H1 (cell line): Measurements from ENCODE around the gene DNAJA3. TPM values are rescaled to one million over a fixed set of nuclear protein-coding genes. Genes with fewer than 3 reads are reported as not detected.

Experiments used
- RBBP5 ChIP-seq: IDR thresholded peaks from 2 replicates; pipeline ENCODE4 v1.7.1; 2012; ENCODE audit warnings: low read depth, mild to moderate bottlenecking, inconsistent platforms, low read length, moderate library complexity, borderline replicate concordance
- polyA plus RNA-seq, 7 experiments: library from polyadenylated mRNA; depleted of rRNA in 3 of 7; stranded (reverse) in 5 of 7; unstranded in 2 of 7; fragments of >200 nt in 5 of 7; fragments of 200-250 nt in 2 of 7; gene quantifications; 1 replicate in 5 of 7; 2 replicates in 1 of 7; 4 replicates in 1 of 7; pipeline versions ENCODE4 v1.2.1 to v1.2.3, GENCODE V29; 2011 to 2013; ENCODE audit warnings: missing spikeins in 2 of 7, mixed read lengths in 2 of 7
- total RNA-seq: library from RNA; stranded (reverse); fragmentation: NEBNext Ultra II Directional; extraction: Animal tissue kit (Norgen Biotek cat#: 25700); gene quantifications from 2 replicates; pipeline ENCODE4 v1.2.1, GENCODE V29; 2021
- TF ChIP-seq, protein P1 (sequence below): fragments of 300-600 bp; sonication (generic); IDR thresholded peaks from 2 replicates; pipeline ENCODE4 v1.7.1; 2012; ENCODE audit warnings: low read length, moderate library complexity, mild to moderate bottlenecking, inconsistent platforms; ENCODE audit not compliant: insufficient replicate concordance

DNAJA3 gene
- total and polyA plus RNA-seq, 2 of the 8 experiments (the other 6 are each of a cell fraction or from before 2014, with no cell fraction given): 37.3 to 59.1 TPM

DNA sequence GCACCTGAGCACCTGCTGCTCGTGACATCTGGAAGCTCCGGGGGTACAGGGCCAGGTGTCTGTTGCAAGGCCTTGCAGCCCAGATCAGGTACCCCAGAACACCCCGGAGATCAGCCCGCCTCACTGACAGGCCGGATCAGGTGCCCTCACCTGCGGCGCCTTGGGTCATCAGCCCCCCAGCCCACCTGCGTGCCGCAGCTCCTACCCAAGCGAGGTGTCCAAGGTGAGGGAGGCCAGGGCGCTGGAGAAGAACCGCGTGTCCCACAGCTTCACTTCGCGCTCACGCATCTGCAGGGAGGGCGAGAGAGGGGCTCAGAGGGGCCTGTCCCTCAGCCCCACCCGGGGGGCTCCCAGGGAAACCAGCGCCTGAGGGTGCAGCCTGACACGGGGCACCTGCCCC, 37.9 kb upstream of the DNAJA3 start (continued):
- TF ChIP-seq RBBP5: no peak
- TF ChIP-seq, protein P1, sequence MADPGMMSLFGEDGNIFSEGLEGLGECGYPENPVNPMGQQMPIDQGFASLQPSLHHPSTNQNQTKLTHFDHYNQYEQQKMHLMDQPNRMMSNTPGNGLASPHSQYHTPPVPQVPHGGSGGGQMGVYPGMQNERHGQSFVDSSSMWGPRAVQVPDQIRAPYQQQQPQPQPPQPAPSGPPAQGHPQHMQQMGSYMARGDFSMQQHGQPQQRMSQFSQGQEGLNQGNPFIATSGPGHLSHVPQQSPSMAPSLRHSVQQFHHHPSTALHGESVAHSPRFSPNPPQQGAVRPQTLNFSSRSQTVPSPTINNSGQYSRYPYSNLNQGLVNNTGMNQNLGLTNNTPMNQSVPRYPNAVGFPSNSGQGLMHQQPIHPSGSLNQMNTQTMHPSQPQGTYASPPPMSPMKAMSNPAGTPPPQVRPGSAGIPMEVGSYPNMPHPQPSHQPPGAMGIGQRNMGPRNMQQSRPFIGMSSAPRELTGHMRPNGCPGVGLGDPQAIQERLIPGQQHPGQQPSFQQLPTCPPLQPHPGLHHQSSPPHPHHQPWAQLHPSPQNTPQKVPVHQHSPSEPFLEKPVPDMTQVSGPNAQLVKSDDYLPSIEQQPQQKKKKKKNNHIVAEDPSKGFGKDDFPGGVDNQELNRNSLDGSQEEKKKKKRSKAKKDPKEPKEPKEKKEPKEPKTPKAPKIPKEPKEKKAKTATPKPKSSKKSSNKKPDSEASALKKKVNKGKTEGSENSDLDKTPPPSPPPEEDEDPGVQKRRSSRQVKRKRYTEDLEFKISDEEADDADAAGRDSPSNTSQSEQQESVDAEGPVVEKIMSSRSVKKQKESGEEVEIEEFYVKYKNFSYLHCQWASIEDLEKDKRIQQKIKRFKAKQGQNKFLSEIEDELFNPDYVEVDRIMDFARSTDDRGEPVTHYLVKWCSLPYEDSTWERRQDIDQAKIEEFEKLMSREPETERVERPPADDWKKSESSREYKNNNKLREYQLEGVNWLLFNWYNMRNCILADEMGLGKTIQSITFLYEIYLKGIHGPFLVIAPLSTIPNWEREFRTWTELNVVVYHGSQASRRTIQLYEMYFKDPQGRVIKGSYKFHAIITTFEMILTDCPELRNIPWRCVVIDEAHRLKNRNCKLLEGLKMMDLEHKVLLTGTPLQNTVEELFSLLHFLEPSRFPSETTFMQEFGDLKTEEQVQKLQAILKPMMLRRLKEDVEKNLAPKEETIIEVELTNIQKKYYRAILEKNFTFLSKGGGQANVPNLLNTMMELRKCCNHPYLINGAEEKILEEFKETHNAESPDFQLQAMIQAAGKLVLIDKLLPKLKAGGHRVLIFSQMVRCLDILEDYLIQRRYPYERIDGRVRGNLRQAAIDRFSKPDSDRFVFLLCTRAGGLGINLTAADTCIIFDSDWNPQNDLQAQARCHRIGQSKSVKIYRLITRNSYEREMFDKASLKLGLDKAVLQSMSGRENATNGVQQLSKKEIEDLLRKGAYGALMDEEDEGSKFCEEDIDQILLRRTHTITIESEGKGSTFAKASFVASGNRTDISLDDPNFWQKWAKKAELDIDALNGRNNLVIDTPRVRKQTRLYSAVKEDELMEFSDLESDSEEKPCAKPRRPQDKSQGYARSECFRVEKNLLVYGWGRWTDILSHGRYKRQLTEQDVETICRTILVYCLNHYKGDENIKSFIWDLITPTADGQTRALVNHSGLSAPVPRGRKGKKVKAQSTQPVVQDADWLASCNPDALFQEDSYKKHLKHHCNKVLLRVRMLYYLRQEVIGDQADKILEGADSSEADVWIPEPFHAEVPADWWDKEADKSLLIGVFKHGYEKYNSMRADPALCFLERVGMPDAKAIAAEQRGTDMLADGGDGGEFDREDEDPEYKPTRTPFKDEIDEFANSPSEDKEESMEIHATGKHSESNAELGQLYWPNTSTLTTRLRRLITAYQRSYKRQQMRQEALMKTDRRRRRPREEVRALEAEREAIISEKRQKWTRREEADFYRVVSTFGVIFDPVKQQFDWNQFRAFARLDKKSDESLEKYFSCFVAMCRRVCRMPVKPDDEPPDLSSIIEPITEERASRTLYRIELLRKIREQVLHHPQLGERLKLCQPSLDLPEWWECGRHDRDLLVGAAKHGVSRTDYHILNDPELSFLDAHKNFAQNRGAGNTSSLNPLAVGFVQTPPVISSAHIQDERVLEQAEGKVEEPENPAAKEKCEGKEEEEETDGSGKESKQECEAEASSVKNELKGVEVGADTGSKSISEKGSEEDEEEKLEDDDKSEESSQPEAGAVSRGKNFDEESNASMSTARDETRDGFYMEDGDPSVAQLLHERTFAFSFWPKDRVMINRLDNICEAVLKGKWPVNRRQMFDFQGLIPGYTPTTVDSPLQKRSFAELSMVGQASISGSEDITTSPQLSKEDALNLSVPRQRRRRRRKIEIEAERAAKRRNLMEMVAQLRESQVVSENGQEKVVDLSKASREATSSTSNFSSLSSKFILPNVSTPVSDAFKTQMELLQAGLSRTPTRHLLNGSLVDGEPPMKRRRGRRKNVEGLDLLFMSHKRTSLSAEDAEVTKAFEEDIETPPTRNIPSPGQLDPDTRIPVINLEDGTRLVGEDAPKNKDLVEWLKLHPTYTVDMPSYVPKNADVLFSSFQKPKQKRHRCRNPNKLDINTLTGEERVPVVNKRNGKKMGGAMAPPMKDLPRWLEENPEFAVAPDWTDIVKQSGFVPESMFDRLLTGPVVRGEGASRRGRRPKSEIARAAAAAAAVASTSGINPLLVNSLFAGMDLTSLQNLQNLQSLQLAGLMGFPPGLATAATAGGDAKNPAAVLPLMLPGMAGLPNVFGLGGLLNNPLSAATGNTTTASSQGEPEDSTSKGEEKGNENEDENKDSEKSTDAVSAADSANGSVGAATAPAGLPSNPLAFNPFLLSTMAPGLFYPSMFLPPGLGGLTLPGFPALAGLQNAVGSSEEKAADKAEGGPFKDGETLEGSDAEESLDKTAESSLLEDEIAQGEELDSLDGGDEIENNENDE: no peak
